ENCODE data around the gene IRF3. TPM values are rescaled to one million over a fixed set of nuclear protein-coding genes. Genes with fewer than 3 reads are reported as not detected.

Gene IRF3
- polyA plus RNA-seq, 1 donor: 53.2 TPM

DNA sequence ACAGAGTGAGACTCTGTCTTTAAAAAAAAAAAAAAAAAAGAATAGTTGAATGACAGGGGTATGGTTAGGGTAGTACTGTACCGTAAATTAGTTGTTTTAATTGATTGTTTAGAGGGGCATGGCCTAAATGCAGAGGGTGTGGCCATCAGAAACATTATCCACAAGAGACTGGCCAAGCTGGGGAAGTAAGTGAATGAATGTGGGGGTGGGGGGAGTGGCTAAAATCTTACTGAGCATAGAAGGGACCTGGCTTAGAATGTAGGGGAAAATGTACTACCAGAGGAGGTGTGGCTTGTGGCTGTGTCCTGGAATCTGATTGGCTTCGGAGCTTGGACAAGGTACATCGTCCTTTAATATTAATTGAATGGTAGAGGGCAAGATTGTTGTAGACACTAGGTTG, 3.9 kb upstream of the IRF3 start:
- no peak for DNase-seq

- DNase-seq: no peak
These were observed 1.8 kb upstream of the IRF3 start for GRCh38 chr19:49667473-49667872.

DNA sequence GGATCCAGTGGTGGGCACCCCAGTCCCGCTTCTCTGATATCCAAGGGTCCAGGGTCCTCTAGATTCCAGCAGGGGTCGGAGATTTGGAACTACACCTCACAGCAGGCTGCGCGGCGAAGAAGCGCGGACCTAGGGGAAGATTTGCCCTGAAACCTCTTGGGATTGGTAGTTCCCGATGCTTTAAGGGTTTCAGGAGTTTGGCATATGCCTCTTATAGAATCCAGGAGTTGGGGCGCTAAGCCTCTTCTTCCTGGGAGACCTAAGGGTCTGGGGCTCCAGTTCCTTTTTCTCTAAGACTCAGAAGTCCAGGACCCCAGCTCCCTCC, 425 bp upstream of the IRF3 start:
- no peak for DNase-seq

DNA sequence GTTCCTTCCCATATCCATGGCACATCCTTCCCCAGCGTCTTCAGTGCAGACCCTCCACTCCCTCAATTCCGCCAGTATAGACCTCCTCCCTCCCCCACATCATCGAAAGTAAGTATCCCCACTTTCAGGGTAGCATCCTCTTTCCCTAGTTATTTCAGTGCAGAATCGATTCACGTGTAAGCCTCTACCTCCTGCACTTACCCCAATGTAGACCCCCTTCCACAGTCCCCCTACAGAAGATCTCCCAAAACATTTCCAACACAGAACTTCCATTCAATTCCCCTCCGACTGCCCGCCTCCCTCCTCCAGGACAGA, 664 bp downstream of the IRF3 start:
- no peak for DNase-seq

GRCh38 chr19:49664171-49665035, 1.3 kb downstream of the IRF3 start:
- peak; percentile 79 for DNase-seq

DNA sequence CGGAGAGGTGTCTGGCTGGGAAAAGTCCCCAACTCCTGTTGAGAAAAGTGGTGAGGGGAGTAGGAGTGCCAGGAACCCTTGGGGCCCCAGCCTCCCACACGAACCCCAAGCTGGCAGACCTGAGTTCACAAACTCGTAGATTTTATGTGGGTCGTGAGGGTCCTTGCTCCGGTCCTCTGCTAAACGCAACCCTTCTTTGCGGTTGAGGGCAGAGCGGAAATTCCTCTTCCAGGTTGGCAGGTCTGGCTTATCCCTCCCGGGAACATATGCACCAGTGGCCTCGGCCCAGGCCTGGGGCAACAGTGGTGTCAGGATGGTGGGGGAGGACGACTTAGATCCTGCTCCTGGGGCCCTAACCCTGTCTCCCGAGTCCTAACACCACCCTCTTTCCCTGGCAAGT, 2.4 kb downstream of the IRF3 start:
- no peak for DNase-seq

GRCh38 chr19:49662011-49662410, 3.6 kb downstream of the IRF3 start:
- DNase-seq: no peak

GRCh38 chr19:49660338-49660961, 5.2 kb downstream of the IRF3 start:
- DNase-seq: no peak

DNA sequence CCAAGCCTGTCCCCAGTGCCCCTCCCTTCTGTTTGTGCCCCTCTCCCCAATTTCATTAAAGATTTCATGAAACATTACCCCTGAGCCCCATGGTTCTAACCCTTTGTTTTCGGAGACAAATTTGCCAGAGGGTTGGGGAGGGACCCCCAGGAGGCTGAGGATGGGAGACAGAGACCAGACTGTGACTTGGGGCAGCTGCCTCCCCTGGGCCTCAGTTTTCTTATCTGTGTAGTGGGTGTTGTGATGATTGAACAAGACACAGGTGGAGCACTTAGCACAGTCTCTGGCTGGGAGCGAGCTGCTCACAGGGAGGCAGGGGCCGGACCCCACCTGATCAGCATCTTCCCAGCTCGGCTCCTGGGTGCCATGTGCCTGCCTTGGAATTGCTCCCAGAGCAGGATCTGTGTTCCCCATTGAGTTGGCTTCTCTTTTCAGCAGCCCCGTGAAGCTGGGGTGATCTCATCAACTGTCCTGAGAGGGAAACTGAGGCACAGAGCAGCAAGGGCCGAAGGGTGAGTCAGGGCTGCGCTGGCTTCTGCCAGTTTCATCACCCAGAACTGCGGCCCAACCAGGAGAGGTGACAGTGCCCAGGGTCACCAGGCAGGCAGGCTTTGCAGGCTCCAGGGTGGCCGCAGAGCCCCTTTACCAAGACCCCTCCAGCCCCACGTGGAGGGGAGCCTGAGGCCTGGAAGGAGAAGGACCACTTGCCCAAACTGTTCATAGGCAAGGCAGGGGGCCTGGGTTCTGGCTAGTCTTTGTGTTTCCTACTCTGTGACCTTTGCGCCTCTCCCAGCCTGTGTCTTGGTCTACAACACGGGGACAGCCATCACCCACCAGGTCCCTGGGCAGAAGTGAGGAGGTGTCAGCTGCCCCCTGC, 6.9 kb downstream of the IRF3 start:
- DNase-seq: no peak

DNA sequence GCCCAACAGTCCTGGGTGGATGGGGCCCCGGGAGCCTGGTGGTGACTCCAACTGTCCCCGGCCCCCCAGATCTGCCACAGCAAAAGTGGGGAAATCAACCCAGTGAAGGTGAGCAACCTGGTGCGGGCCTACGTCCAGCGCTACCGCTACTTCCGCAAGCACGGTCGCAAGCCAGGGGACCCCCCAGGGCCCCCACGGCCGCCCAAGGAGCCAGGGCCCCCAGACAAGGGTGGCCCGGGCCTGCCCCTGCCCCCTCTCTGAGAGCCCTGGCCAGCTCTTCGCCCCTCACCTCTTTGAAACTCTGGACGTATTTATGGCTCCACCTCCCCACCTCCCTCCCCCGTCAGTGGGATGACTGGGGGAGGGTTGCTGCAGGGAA, 7.5 kb downstream of the IRF3 start:
- no peak for DNase-seq

DNA sequence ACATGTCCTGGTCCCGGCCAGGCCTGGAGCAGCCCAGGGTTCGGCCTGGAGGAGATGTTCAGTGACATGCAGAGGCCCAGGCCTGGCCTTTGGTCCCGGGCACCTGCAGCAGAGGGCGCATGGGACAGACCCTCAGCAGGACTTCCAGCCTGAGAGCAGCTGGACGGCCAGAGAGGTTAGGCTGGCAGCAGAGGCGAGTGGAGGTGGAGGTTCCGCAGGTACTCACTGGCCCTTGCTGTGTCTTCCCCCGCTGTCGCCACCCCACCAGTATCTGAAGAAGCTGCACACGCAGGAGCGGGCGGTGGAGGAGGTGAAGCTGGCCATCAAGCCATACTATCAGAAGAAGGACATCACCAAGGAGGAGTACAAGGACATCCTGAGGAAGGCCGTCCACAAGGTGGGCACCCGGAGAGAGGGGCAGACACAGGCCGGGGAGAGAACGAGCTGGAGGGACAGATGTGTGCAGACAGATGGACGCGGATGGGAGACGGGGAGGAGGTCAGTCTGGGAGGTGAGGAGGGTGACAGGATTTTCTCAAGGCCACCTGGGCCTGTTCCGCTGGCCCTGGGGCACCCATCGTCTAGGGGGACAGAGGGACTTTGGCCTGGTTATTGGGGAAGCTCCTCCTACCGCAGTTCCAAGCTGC, 8.0 kb downstream of the IRF3 start:
- no peak for DNase-seq

- no peak for DNase-seq
These were observed 9.1 kb downstream of the IRF3 start for GRCh38 chr19:49656456-49657109.

GRCh38 chr19:49655570-49656455, 9.8 kb downstream of the IRF3 start:
- DNase-seq: no peak

DNA sequence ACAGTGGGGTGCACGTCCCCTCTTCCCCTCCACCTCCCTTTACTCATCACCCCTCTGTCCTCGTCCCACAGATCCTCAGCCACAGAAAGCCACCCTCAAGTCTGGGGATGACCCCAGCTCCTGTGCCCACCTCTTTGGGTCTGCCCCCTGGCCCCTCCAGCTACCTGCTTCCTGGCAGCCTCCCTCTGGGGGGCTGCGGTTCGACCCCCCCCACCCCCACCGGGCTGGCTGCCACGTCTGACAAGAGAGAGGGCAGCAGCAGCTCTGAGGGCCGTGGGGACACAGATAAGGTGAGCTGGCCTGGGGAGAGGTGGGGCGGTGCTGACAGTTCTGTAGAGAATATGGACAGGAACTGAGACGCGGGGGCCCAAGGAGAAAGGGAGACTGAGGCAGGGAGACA, 11.1 kb downstream of the IRF3 start:
- DNase-seq: no peak

GRCh38 chr19:49653466-49653806, 12.2 kb downstream of the IRF3 start:
- no peak for DNase-seq

GRCh38 chr19:49652551-49653465, 12.8 kb downstream of the IRF3 start:
- no peak for DNase-seq

- no peak for DNase-seq
These were observed 13.7 kb downstream of the IRF3 start for GRCh38 chr19:49651820-49652550.

GRCh38 chr19:49651029-49651819, 14.4 kb downstream of the IRF3 start:
- DNase-seq: no peak
